ENCODE measurements around the gene ERC2. TPM values are rescaled to one million over a fixed set of nuclear protein-coding genes. Genes with fewer than 3 reads are reported as not detected.

ERC2 gene
- total and polyA plus RNA-seq, 2 of the 13 experiments (the other 11 are each of a cell fraction or from before 2014, with no cell fraction given), result 0.16 to 0.22 TPM

DNA sequence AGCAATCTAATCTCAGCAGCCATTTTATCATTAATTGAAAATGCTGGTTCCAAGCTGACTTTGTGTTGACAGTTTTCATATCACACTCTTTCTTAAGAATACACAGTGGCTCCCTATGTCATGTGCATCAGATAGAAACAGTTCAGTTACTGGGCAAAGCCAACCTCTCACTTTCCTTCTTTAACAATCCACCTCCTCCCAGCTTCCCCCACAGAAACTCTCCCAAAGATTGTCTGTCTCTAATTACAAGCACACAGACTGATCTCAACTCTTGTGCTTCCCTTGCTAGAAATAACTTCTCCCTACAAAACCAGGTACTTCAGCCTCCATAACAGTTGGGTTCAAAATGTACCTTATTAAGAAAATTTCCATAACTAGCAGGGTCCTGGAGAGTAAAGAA is 752.2 kb downstream of the ERC2 start:
- Histone ChIP-seq H3K4me2 (ENCODE audit: low read depth, low read length) (no peak overlapping the region), H3K4me3 (replicated peaks in 1 of 3; ENCODE audit: insufficient read depth in 1 of 3, low read depth in 2 of 3, low read length in 3 of 3) (no peak overlapping the region), H2AFZ (ENCODE audit: low read length) (no peak overlapping the region), H3K27me3 (ENCODE audit: control insufficient read depth in 1 of 2, insufficient read depth in 2 of 2, low read length in 2 of 2) (no peaks in the 10 kb centered on the region), H4K20me1 (ENCODE audit: insufficient read depth, low read length) (no peaks in the 10 kb centered on the region), H3K27ac (ENCODE audit: extremely low read length, insufficient read depth, low read length) (no peak overlapping the region), H3K79me2 (ENCODE audit: insufficient read depth, low read length) (no peaks in the 10 kb centered on the region), H3K9ac (ENCODE audit: insufficient read depth, low read depth, low read length) (no peak overlapping the region), H3K4me1 (ENCODE audit: insufficient read depth, low read length) (no peaks in the 10 kb centered on the region), H3K9me3 (ENCODE audit: low read length) (no peaks in the 10 kb centered on the region), H3K36me3 (replicated peaks in 1 of 2; ENCODE audit: control insufficient read depth in 1 of 2, insufficient read depth in 2 of 2, low read length in 2 of 2) (no peaks in the 10 kb centered on the region)
- TF ChIP-seq, protein P1, sequence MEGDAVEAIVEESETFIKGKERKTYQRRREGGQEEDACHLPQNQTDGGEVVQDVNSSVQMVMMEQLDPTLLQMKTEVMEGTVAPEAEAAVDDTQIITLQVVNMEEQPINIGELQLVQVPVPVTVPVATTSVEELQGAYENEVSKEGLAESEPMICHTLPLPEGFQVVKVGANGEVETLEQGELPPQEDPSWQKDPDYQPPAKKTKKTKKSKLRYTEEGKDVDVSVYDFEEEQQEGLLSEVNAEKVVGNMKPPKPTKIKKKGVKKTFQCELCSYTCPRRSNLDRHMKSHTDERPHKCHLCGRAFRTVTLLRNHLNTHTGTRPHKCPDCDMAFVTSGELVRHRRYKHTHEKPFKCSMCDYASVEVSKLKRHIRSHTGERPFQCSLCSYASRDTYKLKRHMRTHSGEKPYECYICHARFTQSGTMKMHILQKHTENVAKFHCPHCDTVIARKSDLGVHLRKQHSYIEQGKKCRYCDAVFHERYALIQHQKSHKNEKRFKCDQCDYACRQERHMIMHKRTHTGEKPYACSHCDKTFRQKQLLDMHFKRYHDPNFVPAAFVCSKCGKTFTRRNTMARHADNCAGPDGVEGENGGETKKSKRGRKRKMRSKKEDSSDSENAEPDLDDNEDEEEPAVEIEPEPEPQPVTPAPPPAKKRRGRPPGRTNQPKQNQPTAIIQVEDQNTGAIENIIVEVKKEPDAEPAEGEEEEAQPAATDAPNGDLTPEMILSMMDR (CRISPR knock-in tag; IDR thresholded peaks at IDR 0.05), result no peak
- TF ChIP-seq, protein P2, sequence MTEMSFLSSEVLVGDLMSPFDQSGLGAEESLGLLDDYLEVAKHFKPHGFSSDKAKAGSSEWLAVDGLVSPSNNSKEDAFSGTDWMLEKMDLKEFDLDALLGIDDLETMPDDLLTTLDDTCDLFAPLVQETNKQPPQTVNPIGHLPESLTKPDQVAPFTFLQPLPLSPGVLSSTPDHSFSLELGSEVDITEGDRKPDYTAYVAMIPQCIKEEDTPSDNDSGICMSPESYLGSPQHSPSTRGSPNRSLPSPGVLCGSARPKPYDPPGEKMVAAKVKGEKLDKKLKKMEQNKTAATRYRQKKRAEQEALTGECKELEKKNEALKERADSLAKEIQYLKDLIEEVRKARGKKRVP (CRISPR knock-in tag; IDR thresholded peaks at IDR 0.05), result no peak
- TF ChIP-seq, protein P3, sequence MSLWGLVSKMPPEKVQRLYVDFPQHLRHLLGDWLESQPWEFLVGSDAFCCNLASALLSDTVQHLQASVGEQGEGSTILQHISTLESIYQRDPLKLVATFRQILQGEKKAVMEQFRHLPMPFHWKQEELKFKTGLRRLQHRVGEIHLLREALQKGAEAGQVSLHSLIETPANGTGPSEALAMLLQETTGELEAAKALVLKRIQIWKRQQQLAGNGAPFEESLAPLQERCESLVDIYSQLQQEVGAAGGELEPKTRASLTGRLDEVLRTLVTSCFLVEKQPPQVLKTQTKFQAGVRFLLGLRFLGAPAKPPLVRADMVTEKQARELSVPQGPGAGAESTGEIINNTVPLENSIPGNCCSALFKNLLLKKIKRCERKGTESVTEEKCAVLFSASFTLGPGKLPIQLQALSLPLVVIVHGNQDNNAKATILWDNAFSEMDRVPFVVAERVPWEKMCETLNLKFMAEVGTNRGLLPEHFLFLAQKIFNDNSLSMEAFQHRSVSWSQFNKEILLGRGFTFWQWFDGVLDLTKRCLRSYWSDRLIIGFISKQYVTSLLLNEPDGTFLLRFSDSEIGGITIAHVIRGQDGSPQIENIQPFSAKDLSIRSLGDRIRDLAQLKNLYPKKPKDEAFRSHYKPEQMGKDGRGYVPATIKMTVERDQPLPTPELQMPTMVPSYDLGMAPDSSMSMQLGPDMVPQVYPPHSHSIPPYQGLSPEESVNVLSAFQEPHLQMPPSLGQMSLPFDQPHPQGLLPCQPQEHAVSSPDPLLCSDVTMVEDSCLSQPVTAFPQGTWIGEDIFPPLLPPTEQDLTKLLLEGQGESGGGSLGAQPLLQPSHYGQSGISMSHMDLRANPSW (CRISPR knock-in tag; IDR thresholded peaks at IDR 0.05; ENCODE audit: borderline replicate concordance), result no peak
- TF ChIP-seq CAMTA2 (CRISPR knock-in tag; IDR thresholded peaks at IDR 0.05; ENCODE audit: borderline replicate concordance), result no peak
- TF ChIP-seq, protein P4, sequence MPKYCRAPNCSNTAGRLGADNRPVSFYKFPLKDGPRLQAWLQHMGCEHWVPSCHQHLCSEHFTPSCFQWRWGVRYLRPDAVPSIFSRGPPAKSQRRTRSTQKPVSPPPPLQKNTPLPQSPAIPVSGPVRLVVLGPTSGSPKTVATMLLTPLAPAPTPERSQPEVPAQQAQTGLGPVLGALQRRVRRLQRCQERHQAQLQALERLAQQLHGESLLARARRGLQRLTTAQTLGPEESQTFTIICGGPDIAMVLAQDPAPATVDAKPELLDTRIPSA (CRISPR knock-in tag; IDR thresholded peaks at IDR 0.05; ENCODE audit: borderline replicate concordance), result no peak
- no peak for TF ChIP-seq ZZZ3 (CRISPR knock-in tag; IDR thresholded peaks at IDR 0.05; ENCODE audit: borderline replicate concordance)
- TF ChIP-seq HDAC2 (CRISPR knock-in tag; IDR thresholded peaks at IDR 0.05), result no peak
- no peak for TF ChIP-seq SRSF4 (IDR thresholded peaks at IDR 0.05; ENCODE audit: low read depth, low read length, poor library complexity, severe bottlenecking)
- TF ChIP-seq STAT5B (CRISPR knock-in tag; IDR thresholded peaks at IDR 0.05), result no peak
- TF ChIP-seq, protein P5, sequence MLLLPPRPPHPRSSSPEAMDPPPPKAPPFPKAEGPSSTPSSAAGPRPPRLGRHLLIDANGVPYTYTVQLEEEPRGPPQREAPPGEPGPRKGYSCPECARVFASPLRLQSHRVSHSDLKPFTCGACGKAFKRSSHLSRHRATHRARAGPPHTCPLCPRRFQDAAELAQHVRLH (CRISPR knock-in tag; IDR thresholded peaks at IDR 0.05; ENCODE audit: borderline replicate concordance, low read depth), result no peak
- TF ChIP-seq, protein P6, sequence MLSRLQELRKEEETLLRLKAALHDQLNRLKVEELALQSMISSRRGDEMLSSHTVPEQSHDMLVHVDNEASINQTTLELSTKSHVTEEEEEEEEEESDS (CRISPR knock-in tag; IDR thresholded peaks at IDR 0.05; ENCODE audit: borderline replicate concordance), result no peak
- intact Hi-C loops (cut with micrococcal nuclease; ENCODE audit: unreplicated experiment), result no loop called here
- DNase-seq (ENCODE audit: low spot score) (no peak), FAIRE-seq (no peak), ATAC-seq (no peak)
- in situ Hi-C loops (cut with HindIII; ENCODE audit: extremely low pct_ligation_motif_present, low pct_unique_long_range_greater_than_20kb), result no loop called here
- POLR2A ChIA-PET, result no interaction called here
- CTCF ChIA-PET (ENCODE audit: low intra/inter-chr PET ratio, low total read pairs), result no interaction called here
- BruUV-seq (replicated peaks), result no TSS peak
